ENCODE results near the gene WRNIP1. TPM values are rescaled to one million over a fixed set of nuclear protein-coding genes. Genes with fewer than 3 reads are reported as not detected.

Gene WRNIP1
- total and polyA plus RNA-seq, 2 of the 8 experiments (the other 6 are each of a cell fraction or from before 2014, with no cell fraction given): 38.2 to 39.2 TPM

- no peak overlapping the region for H2BK5ac ChIP-seq (ENCODE audit: low read depth, low read length)
- POLR2A ChIA-PET (ENCODE audit: partially characterized antibody): no interaction called here
- H3K27me3 ChIP-seq (replicated peaks in 1 of 4; ENCODE audit: control insufficient read depth in 3 of 4, extremely low read depth in 1 of 4, insufficient read depth in 3 of 4, low read length in 3 of 4): no peaks in the 10 kb centered on the region
- no peaks in the 10 kb centered on the region for H3K79me1 ChIP-seq (ENCODE audit: low read depth, low read length)
- H3K18ac ChIP-seq (ENCODE audit: extremely low read depth, low read length): peak overlapping the region; percentile 26; the same call in 1 of the 2 replicates
- H3K4ac ChIP-seq (replicated peaks; ENCODE audit: insufficient read length, low read depth, low read length): no peak overlapping the region
- no peak overlapping the region for H3K4me3 ChIP-seq (ENCODE audit: extremely low read depth in 1 of 4, insufficient read depth in 2 of 4, low read depth in 3 of 4, low read length in 4 of 4)
- peaks cover 3 to 25% (median 6%) of the 10 kb centered on the region in 4 experiments for H3K4me1 ChIP-seq (replicated peaks in 1 of 4; ENCODE audit: control insufficient read depth in 3 of 4, insufficient read depth in 4 of 4, low read length in 3 of 4)
- 91% methylated on average over 5 of the region's 5 CpGs; no CpG with 5 or more reads in 1 of the 2 experiments for WGBS, 2 experiments (ENCODE audit: extremely low coverage in 1 of 2, insufficient coverage in 1 of 2, insufficient read length in 1 of 2, insufficient replicate concordance in 2 of 2, low coverage in 1 of 2, low lambda C conversion rate in 2 of 2, missing lambda C conversion rate in 1 of 2)
- no peak overlapping the region for H2BK120ac ChIP-seq (replicated peaks; ENCODE audit: low read depth, low read length)
- no peaks in the 10 kb centered on the region for H3K9me3 ChIP-seq (ENCODE audit: insufficient read depth in 2 of 2, low read depth in 1 of 2, low read length in 1 of 2)
- H2BK20ac ChIP-seq (ENCODE audit: low read length): no peak overlapping the region; the same call in none of the 2 replicates
- H3K79me2 ChIP-seq (ENCODE audit: control insufficient read depth in 1 of 2, insufficient read depth in 2 of 2, low read length in 2 of 2): no peaks in the 10 kb centered on the region
- H3K23me2 ChIP-seq (ENCODE audit: low read depth, low read length): no peaks in the 10 kb centered on the region
- H4K8ac ChIP-seq (ENCODE audit: extremely low read depth, insufficient read depth, low read length): no peak overlapping the region
- H3K36me3 ChIP-seq (ENCODE audit: control insufficient read depth in 2 of 4, insufficient read depth in 4 of 4, low read length in 3 of 4): no peaks in the 10 kb centered on the region
- TF ChIP-seq CBX8 (IDR thresholded peaks at IDR 0.05; ENCODE audit: borderline replicate concordance, low read depth, low read length) (no peak), YY1 (IDR thresholded peaks at IDR 0.05; ENCODE audit: low read depth, low read length) (no peak), FOSL1 (IDR thresholded peaks at IDR 0.05; ENCODE audit: insufficient read depth, low read depth, low read length) (no peak), EZH2 (IDR thresholded peaks at IDR 0.05; ENCODE audit: low read depth, low read length, severe bottlenecking) (no peak), BCL11A (IDR thresholded peaks at IDR 0.05; ENCODE audit: low read depth in 2 of 2, low read length in 2 of 2) (no peak), RFX5 (IDR thresholded peaks at IDR 0.05; ENCODE audit: borderline replicate concordance, low read depth, low read length) (no peak)
- TF ChIP-seq, protein P1, sequence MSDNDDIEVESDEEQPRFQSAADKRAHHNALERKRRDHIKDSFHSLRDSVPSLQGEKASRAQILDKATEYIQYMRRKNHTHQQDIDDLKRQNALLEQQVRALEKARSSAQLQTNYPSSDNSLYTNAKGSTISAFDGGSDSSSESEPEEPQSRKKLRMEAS (IDR thresholded peaks at IDR 0.05): no peak
- no peak overlapping the region for H2BK15ac ChIP-seq (ENCODE audit: low read length)
- H3K14ac ChIP-seq (ENCODE audit: insufficient read length): no peak overlapping the region
- FAIRE-seq (no peak), DNase-seq (ENCODE audit: low read depth in 1 of 2, low spot score in 2 of 2) (no peak)
- H3K56ac ChIP-seq (replicated peaks; ENCODE audit: insufficient read length, low read depth, low read length): no peak overlapping the region
- H3K27ac ChIP-seq (ENCODE audit: low read depth, low read length): no peak overlapping the region
- no peak overlapping the region for H2AFZ ChIP-seq (ENCODE audit: low read length)
- H3K9ac ChIP-seq (replicated peaks in 1 of 4; ENCODE audit: extremely low read depth in 1 of 4, low read depth in 3 of 4, low read length in 3 of 4): no peak overlapping the region
- CTCF ChIA-PET (ENCODE audit: partially characterized antibody): interaction anchor here (0.9 to 11.1 kb wide), 4 partner anchors 13 to 49 kb away, joined by 3 to 160 read pairs (median 4); partner anchors contain the start of gene MYLK4
- no peak overlapping the region for H4K5ac ChIP-seq (ENCODE audit: insufficient read length, low read depth, low read length)
- 0 out of 2 replicates have a peak overlapping the region, but pooled peaks have one; percentile 35 for H2BK12ac ChIP-seq (ENCODE audit: low read depth, low read length)
- H4K91ac ChIP-seq (replicated peaks; ENCODE audit: insufficient read length, low read length): no peak overlapping the region
- no peak overlapping the region for H2AK5ac ChIP-seq (ENCODE audit: low read depth, low read length)
- no peak overlapping the region for H3K23ac ChIP-seq (ENCODE audit: insufficient read length)
- no peaks in the 10 kb centered on the region for H4K20me1 ChIP-seq (replicated peaks in 1 of 2; ENCODE audit: control insufficient read depth in 1 of 2, insufficient read depth in 2 of 2, low read length in 2 of 2)
- H3K4me2 ChIP-seq (ENCODE audit: insufficient read depth in 1 of 2, low read depth in 2 of 2, low read length in 2 of 2): no peak overlapping the region
These were observed 31.9 kb upstream of the WRNIP1 start for GRCh38 chr6:2733324-2733723.

All from H1 (cell line).